HUES6 (cell line): ENCODE measurements around the gene CRYBB2.
"Not testable (repeated sequence)": the region's sequence is repeated elsewhere in the genome, so short reads cannot be mapped to it uniquely, and the experiment has no call there.

ENCODE experiments used
- H3K27ac ChIP-seq: 2 replicates; pipeline ENCODE4 v1.7.0; 2013; ENCODE audit warnings: low read depth, mild to moderate bottlenecking, low read length, inconsistent platforms
- H3K27me3 ChIP-seq: 2 replicates; pipeline ENCODE4 v1.6.1; 2013; ENCODE audit warnings: low read length; ENCODE audit not compliant: control insufficient read depth, insufficient read depth
- H3K36me3 ChIP-seq: 2 replicates; pipeline ENCODE4 v1.6.1; 2013; ENCODE audit warnings: low read length; ENCODE audit not compliant: control insufficient read depth, insufficient read depth
- H3K4me1 ChIP-seq: 2 replicates; pipeline ENCODE4 v1.6.1; 2013; ENCODE audit warnings: low read length; ENCODE audit not compliant: control insufficient read depth, insufficient read depth
- H3K4me3 ChIP-seq: 2 replicates; pipeline ENCODE4 v1.5.1; 2013; ENCODE audit warnings: low read depth, low read length
- H3K9ac ChIP-seq: one replicate; pipeline ENCODE4 v1.6.1; 2013; ENCODE audit warnings: mild to moderate bottlenecking, low read length
- H3K9me3 ChIP-seq: 2 replicates; pipeline ENCODE4 v1.6.1; 2013; ENCODE audit warnings: low read depth, low read length; ENCODE audit not compliant: control insufficient read depth, insufficient read depth

The CRYBB2 gene

DNA sequence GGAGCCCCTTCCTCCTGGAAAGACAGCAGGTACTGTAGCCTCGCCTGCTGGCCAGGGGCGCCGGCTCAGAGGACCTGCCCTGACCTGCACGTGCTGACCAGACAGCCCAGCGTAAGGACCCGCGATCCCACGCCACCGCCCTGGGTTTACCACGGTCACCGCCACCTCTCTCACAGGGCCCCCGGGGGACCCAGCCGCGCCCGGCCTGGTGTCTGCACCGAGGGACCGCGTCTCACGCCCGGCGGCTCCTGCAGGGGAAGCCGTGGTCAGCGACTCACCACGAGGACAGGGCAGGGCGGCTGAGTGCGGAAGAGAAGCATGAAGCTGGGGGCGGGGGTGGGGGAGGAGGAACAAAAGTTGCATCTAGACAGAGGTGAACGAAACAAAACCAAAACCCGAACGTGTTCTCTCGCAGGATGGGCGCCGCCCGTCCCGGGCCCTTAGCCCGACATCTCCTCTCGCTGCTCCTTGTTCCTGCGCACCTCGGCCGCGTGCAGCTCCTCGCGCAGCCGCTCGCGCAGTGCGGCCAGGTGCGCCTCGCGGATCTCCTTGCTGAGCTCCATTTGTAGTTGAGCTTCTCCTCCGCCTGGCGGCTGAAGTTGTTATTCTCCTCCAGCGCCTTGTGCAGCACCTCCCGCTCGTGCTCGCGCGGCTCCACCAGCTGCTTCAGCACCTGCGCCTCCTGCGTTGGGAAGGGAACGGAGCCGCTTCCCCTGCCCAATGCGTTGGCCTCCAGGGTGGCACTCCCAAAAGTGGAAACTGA, 40.4 kb upstream of the CRYBB2 start:
- not testable (repeated sequence) for H3K9me3 ChIP-seq, H3K4me1 ChIP-seq, H3K27me3 ChIP-seq, H3K9ac ChIP-seq, H3K4me3 ChIP-seq, H3K27ac ChIP-seq
- H3K36me3 ChIP-seq, result peaks cover 24% of the 10 kb centered on the region

DNA sequence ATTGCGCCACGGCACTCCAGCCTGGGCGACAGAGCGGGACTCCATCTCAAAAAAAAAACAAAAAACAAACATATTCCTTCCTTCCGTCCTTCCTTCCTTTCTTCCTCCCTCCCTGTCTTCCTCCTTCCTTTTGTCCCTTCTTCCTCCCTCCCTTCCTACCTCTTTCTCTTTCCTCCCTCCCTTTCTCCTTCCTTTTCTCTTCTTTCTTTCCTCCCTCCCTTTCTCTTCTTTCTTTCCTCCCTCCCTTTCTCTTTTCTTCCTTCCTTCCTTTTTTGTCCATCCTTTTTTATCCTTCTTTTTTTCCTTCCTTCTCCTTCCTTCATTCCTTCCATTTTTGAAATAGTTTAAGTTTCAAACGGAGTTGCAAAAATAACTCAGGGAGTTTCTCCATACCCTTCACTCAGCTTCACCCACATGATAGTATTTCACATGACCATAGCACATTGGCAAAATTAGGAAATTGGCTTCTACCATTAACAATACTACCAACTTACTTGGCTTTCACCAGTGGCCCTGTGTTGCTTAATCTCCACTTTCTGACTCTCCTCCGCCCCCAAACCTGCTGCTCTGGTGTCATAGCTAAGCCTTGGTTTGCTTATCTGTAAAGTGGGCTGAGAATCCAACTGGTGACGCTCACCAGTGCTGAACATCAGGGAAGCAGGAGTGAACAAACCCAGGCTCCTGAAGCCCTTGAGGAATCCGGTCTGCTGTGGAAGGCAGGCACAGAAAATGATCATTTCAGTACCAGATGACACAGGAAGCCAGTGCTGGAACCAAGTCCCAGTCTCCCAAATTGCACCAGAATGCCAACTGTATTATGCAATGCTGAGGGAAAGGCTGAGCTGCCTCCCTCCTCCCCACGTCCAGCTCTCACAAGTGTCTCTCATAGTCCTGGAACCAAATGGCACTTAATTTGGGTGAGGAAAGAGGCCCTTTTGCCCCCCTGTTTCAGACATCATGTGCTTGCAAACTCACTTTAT, 37.0 kb upstream of the CRYBB2 start:
- Histone ChIP-seq H3K27me3 (no peaks in the 10 kb centered on the region), H3K4me3 (no peak overlapping the region), H3K9ac (no peak overlapping the region)

GRCh38 chr22:25183949-25184619, 35.4 kb upstream of the CRYBB2 start:
- Histone ChIP-seq H3K9ac (no peak overlapping the region), H3K27ac (no peak overlapping the region), H3K36me3 (peaks cover 32% of the 10 kb centered on the region), H3K4me1 (no peaks in the 10 kb centered on the region), H3K4me3 (no peak overlapping the region), H3K27me3 (no peaks in the 10 kb centered on the region), H3K9me3 (peaks cover 4% of the 10 kb centered on the region; the same call in 1 of the 2 replicates)

More for the DNA sequence above, 37.0 kb upstream of the CRYBB2 start:
- Histone ChIP-seq H3K9me3 (peaks cover 4% of the 10 kb centered on the region; the same call in 1 of the 2 replicates), H3K36me3 (peaks cover 32% of the 10 kb centered on the region), H3K4me1 (no peaks in the 10 kb centered on the region), H3K27ac (no peak overlapping the region)

- H3K27ac ChIP-seq, result no peak overlapping the region
- no peak overlapping the region for H3K9ac ChIP-seq
- H3K4me1 ChIP-seq, result no peaks in the 10 kb centered on the region
- no peak overlapping the region for H3K4me3 ChIP-seq
- H3K27me3 ChIP-seq, result no peaks in the 10 kb centered on the region
- no peaks in the 10 kb centered on the region for H3K9me3 ChIP-seq
- H3K36me3 ChIP-seq, result peaks cover 26% of the 10 kb centered on the region
Observed at GRCh38 chr22:25186140-25186539, 33.3 kb upstream of the CRYBB2 start.

- Histone ChIP-seq H3K4me3 (no peak overlapping the region), H3K27ac (no peak overlapping the region), H3K9ac (no peak overlapping the region), H3K9me3 (no peaks in the 10 kb centered on the region), H3K27me3 (no peaks in the 10 kb centered on the region), H3K36me3 (peaks cover 30% of the 10 kb centered on the region), H3K4me1 (no peaks in the 10 kb centered on the region)
Observed at GRCh38 chr22:25187469-25187868, 32.0 kb upstream of the CRYBB2 start.

DNA sequence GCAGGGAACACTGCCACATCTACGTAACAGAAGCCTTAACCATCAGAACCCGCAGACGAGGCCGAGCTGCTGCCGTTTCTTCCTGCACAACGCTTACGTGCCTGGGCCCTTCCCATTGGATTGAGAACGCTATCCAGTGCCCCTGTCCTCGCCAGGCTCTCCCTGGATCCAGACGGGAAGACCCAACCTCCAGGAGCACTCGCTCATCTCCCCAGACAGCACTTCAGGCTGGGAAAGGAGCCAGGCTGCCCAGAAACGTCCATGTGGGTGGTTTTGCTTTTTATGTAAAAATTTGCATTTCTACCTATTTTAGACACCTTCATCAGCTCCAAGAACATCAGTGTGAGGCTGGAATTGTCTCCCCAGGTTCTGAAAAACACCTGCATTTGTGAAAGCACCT, 27.0 kb upstream of the CRYBB2 start:
- Histone ChIP-seq H3K9me3 (no peaks in the 10 kb centered on the region), H3K36me3 (peaks cover 17% of the 10 kb centered on the region)

DNA sequence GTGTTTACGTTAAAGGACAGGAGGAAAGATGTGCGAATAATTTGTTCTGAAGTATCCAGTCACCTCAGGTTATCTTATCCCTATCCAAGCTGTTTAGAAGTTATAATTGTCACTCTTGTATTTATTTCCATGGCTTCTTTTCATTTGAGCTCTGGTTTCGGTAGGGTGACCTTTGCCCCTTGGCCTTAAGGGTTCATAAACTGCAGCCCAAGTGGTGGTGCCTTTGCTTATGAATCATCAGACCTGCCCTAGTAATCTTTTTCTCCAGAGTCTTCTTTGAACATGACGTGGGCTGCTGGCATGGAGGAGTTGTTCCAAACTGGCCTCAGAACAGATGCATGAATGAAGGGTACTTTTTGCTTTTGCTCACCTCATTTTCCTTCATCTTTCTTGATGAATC, 26.3 kb upstream of the CRYBB2 start:
- Histone ChIP-seq H3K4me3 (no peak overlapping the region), H3K36me3 (peaks cover 17% of the 10 kb centered on the region), H3K27ac (no peak overlapping the region), H3K4me1 (no peaks in the 10 kb centered on the region), H3K9ac (no peak overlapping the region), H3K27me3 (no peaks in the 10 kb centered on the region), H3K9me3 (no peaks in the 10 kb centered on the region)

More for the DNA sequence above, 27.0 kb upstream of the CRYBB2 start:
- no peaks in the 10 kb centered on the region for H3K4me1 ChIP-seq
- no peaks in the 10 kb centered on the region for H3K27me3 ChIP-seq
- no peak overlapping the region for H3K4me3 ChIP-seq
- H3K9ac ChIP-seq, result no peak overlapping the region
- no peak overlapping the region for H3K27ac ChIP-seq

- no peak overlapping the region for H3K27ac ChIP-seq
- no peaks in the 10 kb centered on the region for H3K9me3 ChIP-seq
- peaks cover 17% of the 10 kb centered on the region for H3K36me3 ChIP-seq
- H3K27me3 ChIP-seq, result no peaks in the 10 kb centered on the region
- H3K9ac ChIP-seq, result no peak overlapping the region
- no peaks in the 10 kb centered on the region for H3K4me1 ChIP-seq
- no peak overlapping the region for H3K4me3 ChIP-seq
Observed at GRCh38 chr22:25193548-25193947, 25.9 kb upstream of the CRYBB2 start.

GRCh38 chr22:25196326-25196725, 23.1 kb upstream of the CRYBB2 start:
- no peak overlapping the region for H3K27ac ChIP-seq
- no peak overlapping the region for H3K4me3 ChIP-seq
- no peaks in the 10 kb centered on the region for H3K27me3 ChIP-seq
- no peak overlapping the region for H3K9ac ChIP-seq
- no peaks in the 10 kb centered on the region for H3K9me3 ChIP-seq
- peaks cover 14% of the 10 kb centered on the region for H3K36me3 ChIP-seq
- H3K4me1 ChIP-seq, result no peaks in the 10 kb centered on the region

DNA sequence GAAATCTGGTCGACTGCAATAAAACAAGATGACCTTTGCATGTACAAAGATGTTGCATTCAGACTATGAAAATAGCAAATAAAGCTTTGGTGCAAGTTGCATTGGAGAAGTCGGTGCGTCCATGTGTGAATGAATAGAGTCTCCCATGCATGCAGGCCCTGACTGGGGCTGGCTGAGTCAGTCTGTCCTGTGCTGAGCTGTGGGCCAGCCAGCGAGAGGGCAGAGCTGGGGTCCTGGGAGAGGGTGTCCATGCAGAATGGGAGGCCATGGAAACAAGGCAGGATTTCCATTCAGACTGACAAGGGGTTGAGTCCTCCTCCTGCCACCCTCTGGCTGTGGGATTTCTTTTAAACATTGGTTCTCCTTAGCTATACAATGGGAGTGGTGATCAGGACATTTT, 22.1 kb upstream of the CRYBB2 start:
- Histone ChIP-seq H3K9me3 (no peaks in the 10 kb centered on the region), H3K4me1 (no peaks in the 10 kb centered on the region), H3K27me3 (no peaks in the 10 kb centered on the region), H3K36me3 (peaks cover 7% of the 10 kb centered on the region), H3K27ac (no peak overlapping the region), H3K9ac (no peak overlapping the region), H3K4me3 (no peak overlapping the region)
